Panc1 (cell line): ENCODE results near the gene SLC35A4. TPM values are rescaled to one million over a fixed set of nuclear protein-coding genes. Genes with fewer than 3 reads are reported as not detected.

Source experiments
- ATAC-seq: fragments of 200-7000 bp; cut with Tn5 transposase; 2 replicates; pipeline ENCODE4 v1.9.1; 2020; ENCODE audit warnings: mild to moderate bottlenecking, moderate library complexity
- BruUV-seq: library from RNA; stranded (reverse); fragments of 400-500 nt; replicated peaks from 2 replicates; lab custom pipeline; 2021; lab: Mats Ljungman, UMichigan
- CTCF ChIA-PET: fragments of 300-600 bp; sonication (Branson Sonifier 250); formaldehyde crosslinking; loops from one replicate; lab custom pipeline; 2022; ENCODE audit warnings: antibody characterized with exemption; lab: Charles Lee
- POLR2A ChIA-PET: fragments of 300-600 bp; sonication (Branson Sonifier 250); formaldehyde crosslinking; loops from one replicate; lab custom pipeline; 2022; ENCODE audit warnings: antibody characterized with exemption; lab: Charles Lee
- DNase-seq: peaks from one replicate; pipeline ENCODE4 v3.0.0-alpha.2; 2010; ENCODE audit warnings: low read depth, low spot score
- H3K27ac ChIP-seq: 2 replicates; pipeline ENCODE4 v1.5.1; 2011; ENCODE audit warnings: mild to moderate bottlenecking, low read length, inconsistent platforms
- H3K27me3 ChIP-seq: fragments of 200-500 bp; sonication (Bioruptor generic); 2 replicates; pipeline ENCODE4 v1.6.0; 2014; ENCODE audit warnings: low read length, inconsistent platforms; ENCODE audit not compliant: control insufficient read depth, insufficient read depth
- H3K36me3 ChIP-seq: fragments of 200-500 bp; sonication (Bioruptor generic); 2 replicates; pipeline ENCODE4 v1.5.1; 2014; ENCODE audit warnings: inconsistent platforms, mild to moderate bottlenecking, low read length, moderate library complexity; ENCODE audit not compliant: control insufficient read depth, insufficient read depth
- H3K4me1 ChIP-seq: 2 replicates; pipeline ENCODE4 v1.5.1; 2011; ENCODE audit warnings: inconsistent platforms, mild to moderate bottlenecking, low read length, moderate library complexity; ENCODE audit not compliant: control insufficient read depth, insufficient read depth
- H3K4me3 ChIP-seq, 2 experiments: 2 replicates each; pipeline ENCODE4 v1.5.1; 2011 to 2012; ENCODE audit warnings: low read depth in 2 of 2, low read length in 2 of 2, mild to moderate bottlenecking in 2 of 2, inconsistent platforms in 1 of 2, moderate library complexity in 1 of 2
- H3K9me3 ChIP-seq: fragments of 200-500 bp; sonication (Bioruptor generic); 2 replicates; pipeline ENCODE4 v1.5.1; 2014; ENCODE audit warnings: low read depth, mild to moderate bottlenecking, inconsistent platforms, low read length, moderate library complexity; ENCODE audit not compliant: control insufficient read depth, insufficient read depth
- CTCF ChIP-seq: fragments of 450-650 bp; IDR thresholded peaks from 2 replicates; pipeline ENCODE4 v1.5.1; 2017; ENCODE audit warnings: mild to moderate bottlenecking
- REST ChIP-seq, 2 experiments: IDR thresholded peaks; 2 replicates each; pipeline ENCODE4 v1.6.1; 2011 to 2012; ENCODE audit warnings: low read depth in 2 of 2, control low read depth in 1 of 2, low read length in 1 of 2, mild to moderate bottlenecking in 1 of 2, moderate library complexity in 1 of 2; ENCODE audit not compliant: insufficient read depth in 1 of 2
- SIN3A ChIP-seq: IDR thresholded peaks from 2 replicates; pipeline ENCODE4 v1.6.1; 2012; ENCODE audit warnings: low read depth, mild to moderate bottlenecking, low read length, moderate library complexity, borderline replicate concordance; ENCODE audit not compliant: insufficient read depth
- TCF7L2 ChIP-seq: IDR thresholded peaks from 2 replicates; pipeline ENCODE4 v1.6.1; 2011; ENCODE audit warnings: mild to moderate bottlenecking, low read depth, low read length, inconsistent platforms
- in situ Hi-C: cut with HindIII; loops from 2 replicates; pipeline ENCODE4 v1.10.0; 2016; ENCODE audit warnings: low sequenced_read_pairs, low pct_unique_long_range_greater_than_20kb
- intact Hi-C: fragments of 100-400 bp; cut with micrococcal nuclease; formaldehyde crosslinking; loops from one replicate; pipeline ENCODE4 v1.10.0; 2022; ENCODE audit not compliant: unreplicated experiment
- total RNA-seq: library from RNA; stranded (reverse); gene quantifications from one replicate; pipeline ENCODE4 v1.2.1, GENCODE V29; 2021; ENCODE audit not compliant: unreplicated experiment

Gene SLC35A4
- total RNA-seq, 1 experiment from 2014 or later = 96.7 TPM

GRCh38 chr5:140565024-140565779, 574 bp downstream of the SLC35A4 start:
- Histone ChIP-seq H3K4me3 (peak overlapping the region; percentile 89 to 98), H3K27me3 (no peaks in the 10 kb centered on the region), H3K4me1 (peaks cover 22% of the 10 kb centered on the region), H3K36me3 (peaks cover 9% of the 10 kb centered on the region), H3K9me3 (no peaks in the 10 kb centered on the region), H3K27ac (peak overlapping the region; percentile 99)
- intact Hi-C loops = no loop called here
- ATAC-seq (no peak; the same call in 1 of the 2 replicates), DNase-seq (no peak)
- in situ Hi-C loops = no loop called here
- TF ChIP-seq CTCF (no peak), SIN3A (no peak), REST (IDR thresholded peaks at IDR 0.05; ENCODE audit: insufficient read depth in 1 of 2, low read depth in 2 of 2, low read length in 1 of 2) (no peak)
- ChIA-PET CTCF (no interaction called here), POLR2A (interaction anchor here (0.5 kb wide), 1 partner anchor 99 kb away, joined by 8 read pairs; no protein-coding TSS in a partner anchor)
- BruUV-seq = TSS peak; percentile 91

- Histone ChIP-seq H3K27ac (peak overlapping the region; percentile 99), H3K27me3 (no peaks in the 10 kb centered on the region), H3K36me3 (peaks cover 9% of the 10 kb centered on the region), H3K4me3 (peak overlapping the region; percentile 89 to 98), H3K9me3 (no peaks in the 10 kb centered on the region), H3K4me1 (peaks cover 22% of the 10 kb centered on the region)
- intact Hi-C loops (no loop called here), in situ Hi-C loops (no loop called here)
- DNase-seq (no peak), ATAC-seq (no peak)
- ChIA-PET POLR2A (no interaction called here), CTCF (no interaction called here)
- no TSS peak for BruUV-seq
- TF ChIP-seq SIN3A = no peak
- no peak for TF ChIP-seq TCF7L2
- TF ChIP-seq CTCF = no peak
Measured at GRCh38 chr5:140565780-140566095, 1.1 kb downstream of the SLC35A4 start.
